HG02610 (cell line): ENCODE results near the gene HECTD2.
"Not testable (repeated sequence)": the region's sequence is repeated elsewhere in the genome, so short reads cannot be mapped to it uniquely, and the experiment has no call there.

Experiments used
- ATAC-seq: cut with Tn5 transposase; IDR thresholded peaks from one replicate; pipeline ENCODE4 v1.9.1; 2021; ENCODE audit warnings: mild to moderate bottlenecking, moderate library complexity; ENCODE audit not compliant: unreplicated experiment

The HECTD2 gene

DNA sequence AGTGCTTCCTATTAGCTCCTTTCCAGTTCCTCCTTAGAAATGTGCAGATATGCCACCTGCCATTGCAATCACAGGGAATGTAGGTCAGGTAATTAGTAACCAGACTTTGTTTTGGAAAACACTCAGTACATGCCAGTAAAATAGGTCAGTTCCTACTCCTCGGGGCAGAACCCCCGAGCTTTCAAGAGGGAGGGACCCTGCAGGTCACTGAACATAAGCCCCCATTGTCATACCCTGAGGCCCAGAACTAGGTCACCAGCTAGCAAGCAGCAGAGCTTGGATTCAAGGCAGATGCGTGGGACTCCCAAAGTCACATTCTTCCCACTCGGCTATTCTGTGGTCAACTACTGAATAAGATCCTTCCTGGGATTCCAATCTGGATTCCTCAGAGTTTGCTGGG, 117.9 kb downstream of the HECTD2 start:
- no peak for ATAC-seq

DNA sequence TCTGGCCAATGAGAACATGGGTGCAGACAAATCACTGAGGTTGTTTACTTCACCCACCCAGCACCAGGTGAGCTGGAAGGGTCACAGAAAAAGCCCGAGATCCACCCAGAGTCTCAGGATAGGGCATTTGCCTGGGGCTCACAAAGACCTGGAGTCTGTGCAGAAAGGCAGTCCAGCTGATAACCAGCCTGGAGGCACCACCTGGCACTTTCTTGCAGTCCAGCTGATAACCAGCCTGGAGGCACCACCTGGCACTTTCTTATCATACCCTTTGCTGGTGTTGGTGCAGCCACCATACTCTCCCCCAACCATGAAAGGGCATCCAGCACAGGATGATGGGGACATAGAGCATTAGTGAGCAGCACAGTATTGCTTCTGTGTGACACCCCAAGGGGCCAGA, 118.6 kb downstream of the HECTD2 start:
- ATAC-seq = no peak

GRCh38 chr10:91534789-91535188, 124.6 kb downstream of the HECTD2 start:
- ATAC-seq = not testable (repeated sequence)

GRCh38 chr10:91536111-91536510, 126.0 kb downstream of the HECTD2 start:
- no peak for ATAC-seq

- no peak for ATAC-seq
Observed at GRCh38 chr10:91536733-91537132, 126.6 kb downstream of the HECTD2 start.

DNA sequence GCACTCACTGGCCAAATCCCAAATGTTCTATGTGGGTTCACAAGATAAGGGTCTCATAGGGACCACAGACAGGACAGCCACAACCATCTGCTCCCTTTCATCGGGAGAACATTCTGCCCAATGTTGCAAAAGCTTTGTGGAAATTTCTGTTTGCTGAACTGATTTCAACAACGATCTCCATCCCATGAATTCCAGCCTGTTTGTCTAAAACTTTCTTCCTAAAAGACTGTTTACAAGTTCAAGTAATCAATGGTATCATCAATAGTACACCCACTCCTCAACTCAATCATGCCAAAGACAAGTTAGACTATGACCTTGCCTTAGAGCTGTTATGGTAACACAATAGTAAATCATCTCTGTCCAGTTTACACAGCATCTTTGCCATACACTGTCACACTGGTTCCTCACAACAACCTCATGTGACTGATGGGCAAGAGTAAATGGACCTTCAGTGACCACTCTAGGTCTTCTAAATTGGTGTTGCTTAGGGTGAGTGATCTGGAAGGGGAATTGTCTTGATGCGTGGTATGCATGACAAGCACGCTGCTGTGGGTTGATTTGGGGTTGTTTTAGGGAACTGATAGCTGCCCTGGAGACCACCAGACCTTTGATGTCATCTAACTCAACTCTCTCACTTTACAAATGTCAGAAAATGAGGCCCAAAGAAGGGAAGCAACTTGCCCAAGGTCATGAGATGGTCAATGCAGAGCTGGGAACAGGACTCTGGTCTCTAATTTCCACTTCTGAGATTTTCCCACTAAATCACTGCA, 127.7 kb downstream of the HECTD2 start:
- ATAC-seq = no peak

DNA sequence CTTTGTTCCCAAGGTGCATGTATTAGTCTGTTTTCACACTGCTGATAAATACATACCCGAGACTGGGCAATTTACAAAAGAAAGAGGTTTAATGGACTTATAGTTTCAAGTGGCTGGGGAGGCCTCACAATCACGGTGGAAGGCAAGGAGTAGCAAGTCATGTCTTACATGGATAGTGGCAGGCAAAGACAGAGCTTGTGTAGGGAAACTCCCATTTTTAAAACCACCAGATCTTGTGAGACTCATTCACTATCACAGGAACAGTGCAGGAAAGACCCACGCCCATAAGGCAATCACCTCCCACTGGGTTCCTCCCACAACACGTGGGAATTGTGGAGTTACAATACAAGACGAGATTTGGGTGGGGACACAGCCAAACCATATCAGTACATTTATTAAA, 129.8 kb downstream of the HECTD2 start:
- no peak for ATAC-seq

DNA sequence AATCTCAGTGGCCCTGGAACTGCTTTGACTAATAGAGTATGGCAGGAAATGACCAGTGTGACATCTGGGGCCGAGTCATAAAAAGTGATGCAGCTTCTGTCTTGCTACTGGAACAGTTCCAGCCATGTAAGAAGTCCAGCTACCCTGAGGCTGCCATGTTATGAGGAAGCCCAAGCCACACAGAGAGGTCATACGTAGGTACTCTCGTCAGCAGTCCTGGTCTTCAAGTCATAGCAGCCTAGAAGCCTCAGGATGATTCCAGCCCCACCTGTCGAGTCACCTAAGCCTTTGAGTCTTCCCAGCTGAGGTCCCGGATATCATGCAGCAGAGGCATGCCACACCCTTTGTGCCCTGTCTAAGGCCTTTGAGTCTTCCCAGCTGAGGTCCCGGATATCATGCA, 130.6 kb downstream of the HECTD2 start:
- ATAC-seq = no peak

GRCh38 chr10:91541481-91541880, 131.3 kb downstream of the HECTD2 start:
- no peak for ATAC-seq

- ATAC-seq = no peak
Observed at GRCh38 chr10:91545384-91545783, 135.2 kb downstream of the HECTD2 start.

- no peak for ATAC-seq
Observed at GRCh38 chr10:91545838-91546237, 135.7 kb downstream of the HECTD2 start.

GRCh38 chr10:91549262-91549661, 139.1 kb downstream of the HECTD2 start:
- ATAC-seq = no peak

GRCh38 chr10:91550021-91550420, 139.9 kb downstream of the HECTD2 start:
- ATAC-seq = no peak

- ATAC-seq = no peak
Observed at GRCh38 chr10:91551856-91552255, 141.7 kb downstream of the HECTD2 start.

GRCh38 chr10:91552274-91553095, 142.3 kb downstream of the HECTD2 start:
- no peak for ATAC-seq

DNA sequence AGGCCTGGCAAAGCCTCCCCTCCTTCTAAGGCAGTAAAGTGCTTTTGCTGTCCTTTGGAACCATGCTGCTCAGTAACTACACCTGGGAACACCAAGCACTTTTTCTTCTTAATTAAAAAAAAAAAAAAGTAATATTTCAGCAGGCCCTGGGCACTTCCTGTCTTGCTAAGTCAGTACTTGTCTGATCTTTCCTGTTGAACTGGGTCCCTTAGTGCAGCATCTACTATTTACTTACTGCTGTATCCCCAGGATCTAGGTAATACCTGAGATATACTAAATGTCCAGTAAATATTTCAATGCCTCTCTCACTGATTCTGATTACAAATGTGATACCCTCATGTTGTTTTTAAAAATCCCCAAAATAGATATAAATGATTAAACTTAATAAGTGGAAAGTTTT, 145.3 kb downstream of the HECTD2 start:
- no peak for ATAC-seq

- no peak for ATAC-seq
Observed at GRCh38 chr10:91556691-91557566, 146.8 kb downstream of the HECTD2 start.

DNA sequence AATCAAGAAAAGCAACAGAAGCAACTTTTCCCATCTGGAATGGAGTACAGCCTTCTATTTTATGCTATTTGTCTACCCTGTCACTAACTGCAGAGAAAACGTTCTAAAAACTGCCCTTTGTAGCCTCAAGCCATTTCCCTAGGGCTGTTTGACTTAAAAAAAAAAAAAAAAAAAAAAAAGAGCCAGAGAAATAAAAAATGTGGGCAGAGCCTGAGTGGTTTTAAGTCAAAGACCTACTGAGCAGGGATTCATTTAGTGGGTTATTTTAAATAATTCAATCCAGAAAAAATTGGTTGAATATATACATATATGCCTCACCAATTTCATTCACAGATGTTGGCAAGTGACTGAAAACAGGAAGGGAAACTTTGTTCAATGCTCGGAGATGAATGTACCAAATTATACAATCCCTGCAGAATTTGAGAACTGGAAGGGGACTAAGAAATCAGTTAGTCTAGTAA, 147.5 kb downstream of the HECTD2 start:
- no peak for ATAC-seq

- no peak for ATAC-seq
Observed at GRCh38 chr10:91558473-91558872, 148.3 kb downstream of the HECTD2 start.

DNA sequence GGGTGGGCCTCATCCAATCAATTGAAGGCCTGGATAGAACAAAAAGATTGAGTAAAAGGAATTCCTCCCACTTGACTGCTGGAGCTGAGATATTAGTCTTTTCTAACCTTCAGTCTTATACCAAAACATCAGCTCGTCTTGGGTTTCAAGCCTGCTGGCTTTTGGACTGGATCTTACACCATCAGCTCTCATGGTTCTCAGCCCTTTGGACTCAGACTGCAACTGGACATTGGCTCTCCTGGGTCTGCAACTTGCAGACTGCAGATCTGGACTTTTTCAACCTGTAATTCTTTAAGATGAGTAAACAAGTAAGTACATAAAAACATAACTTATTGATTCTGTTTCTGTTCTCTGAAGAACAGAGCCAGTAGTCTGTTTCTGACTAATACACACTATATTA, 149.0 kb downstream of the HECTD2 start:
- ATAC-seq = no peak

- no peak for ATAC-seq
Observed at GRCh38 chr10:91559750-91560149, 149.6 kb downstream of the HECTD2 start.
